Activated naive CD4-positive, alpha-beta T cell treated with anti-CD3 and anti-CD28 coated beads, Interleukin-2, amount 50 U/mL, for 24 hours (primary cell): ENCODE results near the gene HIPK2.
"Not testable (repeated sequence)": the region's sequence is repeated elsewhere in the genome, so short reads cannot be mapped to it uniquely, and the experiment has no call there.

Experiments
- H3K27ac Mint-ChIP-seq: one replicate; pipeline ENCODE4 v1.8.0; 2021; ENCODE audit warnings: mild to moderate bottlenecking, mixed read lengths
- H3K27me3 Mint-ChIP-seq: one replicate; pipeline ENCODE4 v1.8.0; 2021; ENCODE audit warnings: mixed read lengths
- H3K36me3 Mint-ChIP-seq: one replicate; pipeline ENCODE4 v1.8.0; 2021; ENCODE audit warnings: mixed read lengths
- H3K4me1 Mint-ChIP-seq: one replicate; pipeline ENCODE4 v1.8.0; 2021; ENCODE audit warnings: mixed read lengths
- H3K4me3 Mint-ChIP-seq: one replicate; pipeline ENCODE4 v1.8.0; 2021; ENCODE audit warnings: mild to moderate bottlenecking, mixed read lengths
- H3K9me3 Mint-ChIP-seq: one replicate; pipeline ENCODE4 v1.8.0; 2021; ENCODE audit warnings: mixed read lengths

The HIPK2 gene

GRCh38 chr7:139675127-139676125, 102.4 kb downstream of the HIPK2 start:
- H3K9me3 Mint-ChIP-seq = no peaks in the 10 kb centered on the region
- H3K4me1 Mint-ChIP-seq = peaks cover 45% of the 10 kb centered on the region
- peak overlapping the region; percentile 31 for H3K27ac Mint-ChIP-seq
- H3K4me3 Mint-ChIP-seq = no peak overlapping the region
- peaks cover 6% of the 10 kb centered on the region for H3K36me3 Mint-ChIP-seq
- H3K27me3 Mint-ChIP-seq = no peaks in the 10 kb centered on the region

GRCh38 chr7:139674752-139675126, 103.1 kb downstream of the HIPK2 start:
- Mint-ChIP-seq H3K9me3 (no peaks in the 10 kb centered on the region), H3K4me3 (no peak overlapping the region), H3K36me3 (peaks cover 6% of the 10 kb centered on the region), H3K4me1 (peaks cover 43% of the 10 kb centered on the region), H3K27ac (peak overlapping the region; percentile 19), H3K27me3 (no peaks in the 10 kb centered on the region)

- Mint-ChIP-seq H3K36me3 (peaks cover 5% of the 10 kb centered on the region), H3K4me3 (no peak overlapping the region), H3K27me3 (no peaks in the 10 kb centered on the region), H3K4me1 (peaks cover 44% of the 10 kb centered on the region), H3K27ac (no peak overlapping the region), H3K9me3 (no peaks in the 10 kb centered on the region)
Measured at GRCh38 chr7:139674341-139674740, 103.5 kb downstream of the HIPK2 start.

GRCh38 chr7:139673762-139674161, 104.0 kb downstream of the HIPK2 start:
- no peaks in the 10 kb centered on the region for H3K9me3 Mint-ChIP-seq
- no peak overlapping the region for H3K27ac Mint-ChIP-seq
- H3K27me3 Mint-ChIP-seq = no peaks in the 10 kb centered on the region
- peaks cover 48% of the 10 kb centered on the region for H3K4me1 Mint-ChIP-seq
- no peak overlapping the region for H3K4me3 Mint-ChIP-seq
- peaks cover 5% of the 10 kb centered on the region for H3K36me3 Mint-ChIP-seq

- Mint-ChIP-seq H3K27ac (peak overlapping the region; percentile 87), H3K4me1 (peaks cover 51% of the 10 kb centered on the region), H3K36me3 (peaks cover 5% of the 10 kb centered on the region), H3K9me3 (no peaks in the 10 kb centered on the region), H3K27me3 (no peaks in the 10 kb centered on the region), H3K4me3 (no peak overlapping the region)
Measured at GRCh38 chr7:139673230-139673629, 104.6 kb downstream of the HIPK2 start.

GRCh38 chr7:139671967-139672366, 105.8 kb downstream of the HIPK2 start:
- Mint-ChIP-seq H3K4me3 (no peak overlapping the region), H3K27ac (no peak overlapping the region), H3K4me1 (peaks cover 51% of the 10 kb centered on the region), H3K9me3 (no peaks in the 10 kb centered on the region), H3K27me3 (no peaks in the 10 kb centered on the region), H3K36me3 (peaks cover 5% of the 10 kb centered on the region)

GRCh38 chr7:139670662-139671061, 107.1 kb downstream of the HIPK2 start:
- H3K9me3 Mint-ChIP-seq, H3K36me3 Mint-ChIP-seq, H3K4me3 Mint-ChIP-seq, H3K27ac Mint-ChIP-seq, H3K27me3 Mint-ChIP-seq: not testable (repeated sequence)
- peaks cover 43% of the 10 kb centered on the region for H3K4me1 Mint-ChIP-seq

GRCh38 chr7:139669106-139670061, 108.4 kb downstream of the HIPK2 start:
- Mint-ChIP-seq H3K9me3 (no peaks in the 10 kb centered on the region), H3K4me1 (peaks cover 44% of the 10 kb centered on the region), H3K27me3 (no peaks in the 10 kb centered on the region), H3K27ac (peak overlapping the region; percentile 71), H3K4me3 (peak overlapping the region; percentile 56), H3K36me3 (peaks cover 12% of the 10 kb centered on the region)

GRCh38 chr7:139667377-139667776, 110.4 kb downstream of the HIPK2 start:
- Mint-ChIP-seq H3K36me3 (peaks cover 12% of the 10 kb centered on the region), H3K27ac (no peak overlapping the region), H3K27me3 (no peaks in the 10 kb centered on the region), H3K4me3 (no peak overlapping the region), H3K4me1 (peaks cover 43% of the 10 kb centered on the region), H3K9me3 (no peaks in the 10 kb centered on the region)

GRCh38 chr7:139666501-139666900, 111.3 kb downstream of the HIPK2 start:
- peaks cover 47% of the 10 kb centered on the region for H3K4me1 Mint-ChIP-seq
- no peaks in the 10 kb centered on the region for H3K27me3 Mint-ChIP-seq
- H3K9me3 Mint-ChIP-seq = no peaks in the 10 kb centered on the region
- H3K4me3 Mint-ChIP-seq = no peak overlapping the region
- peaks cover 14% of the 10 kb centered on the region for H3K36me3 Mint-ChIP-seq
- no peak overlapping the region for H3K27ac Mint-ChIP-seq

GRCh38 chr7:139664434-139664833, 113.4 kb downstream of the HIPK2 start:
- Mint-ChIP-seq H3K27ac (no peak overlapping the region), H3K4me1 (peaks cover 57% of the 10 kb centered on the region), H3K27me3 (no peaks in the 10 kb centered on the region), H3K9me3 (no peaks in the 10 kb centered on the region), H3K4me3 (no peak overlapping the region), H3K36me3 (peaks cover 16% of the 10 kb centered on the region)

- Mint-ChIP-seq H3K27ac (peak overlapping the region; percentile 2), H3K4me1 (peaks cover 55% of the 10 kb centered on the region), H3K9me3 (no peaks in the 10 kb centered on the region), H3K27me3 (no peaks in the 10 kb centered on the region), H3K4me3 (no peak overlapping the region), H3K36me3 (peaks cover 15% of the 10 kb centered on the region)
Measured at GRCh38 chr7:139663608-139664177, 114.1 kb downstream of the HIPK2 start.

- peaks cover 68% of the 10 kb centered on the region for H3K4me1 Mint-ChIP-seq
- no peaks in the 10 kb centered on the region for H3K27me3 Mint-ChIP-seq
- no peaks in the 10 kb centered on the region for H3K9me3 Mint-ChIP-seq
- no peak overlapping the region for H3K4me3 Mint-ChIP-seq
- H3K36me3 Mint-ChIP-seq = peaks cover 17% of the 10 kb centered on the region
- no peak overlapping the region for H3K27ac Mint-ChIP-seq
Measured at GRCh38 chr7:139661903-139662302, 115.9 kb downstream of the HIPK2 start.

GRCh38 chr7:139661043-139661440, 116.8 kb downstream of the HIPK2 start:
- H3K4me1 Mint-ChIP-seq = peaks cover 75% of the 10 kb centered on the region
- H3K27me3 Mint-ChIP-seq = no peaks in the 10 kb centered on the region
- H3K36me3 Mint-ChIP-seq = peaks cover 18% of the 10 kb centered on the region
- H3K4me3 Mint-ChIP-seq = no peak overlapping the region
- no peak overlapping the region for H3K27ac Mint-ChIP-seq
- no peaks in the 10 kb centered on the region for H3K9me3 Mint-ChIP-seq

- no peaks in the 10 kb centered on the region for H3K27me3 Mint-ChIP-seq
- peaks cover 78% of the 10 kb centered on the region for H3K4me1 Mint-ChIP-seq
- H3K4me3 Mint-ChIP-seq = no peak overlapping the region
- no peak overlapping the region for H3K27ac Mint-ChIP-seq
- H3K36me3 Mint-ChIP-seq = peaks cover 15% of the 10 kb centered on the region
- H3K9me3 Mint-ChIP-seq = no peaks in the 10 kb centered on the region
Measured at GRCh38 chr7:139660317-139661042, 117.3 kb downstream of the HIPK2 start.
